HUES6 (cell line): ENCODE measurements around the gene TGFBR3.

Experiments used
- H3K27ac ChIP-seq: 2 replicates; pipeline ENCODE4 v1.7.0; 2013; ENCODE audit warnings: low read depth, mild to moderate bottlenecking, low read length, inconsistent platforms
- H3K27me3 ChIP-seq: 2 replicates; pipeline ENCODE4 v1.6.1; 2013; ENCODE audit warnings: low read length; ENCODE audit not compliant: control insufficient read depth, insufficient read depth
- H3K36me3 ChIP-seq: 2 replicates; pipeline ENCODE4 v1.6.1; 2013; ENCODE audit warnings: low read length; ENCODE audit not compliant: control insufficient read depth, insufficient read depth
- H3K4me1 ChIP-seq: 2 replicates; pipeline ENCODE4 v1.6.1; 2013; ENCODE audit warnings: low read length; ENCODE audit not compliant: control insufficient read depth, insufficient read depth
- H3K4me3 ChIP-seq: 2 replicates; pipeline ENCODE4 v1.5.1; 2013; ENCODE audit warnings: low read depth, low read length
- H3K9ac ChIP-seq: one replicate; pipeline ENCODE4 v1.6.1; 2013; ENCODE audit warnings: mild to moderate bottlenecking, low read length
- H3K9me3 ChIP-seq: 2 replicates; pipeline ENCODE4 v1.6.1; 2013; ENCODE audit warnings: low read depth, low read length; ENCODE audit not compliant: control insufficient read depth, insufficient read depth

TGFBR3 gene

GRCh38 chr1:91777196-91777595, 108.8 kb downstream of the TGFBR3 start:
- Histone ChIP-seq H3K36me3 (no peaks in the 10 kb centered on the region), H3K27ac (no peak overlapping the region), H3K9me3 (no peaks in the 10 kb centered on the region), H3K27me3 (no peaks in the 10 kb centered on the region), H3K9ac (no peak overlapping the region), H3K4me1 (peaks cover 13% of the 10 kb centered on the region), H3K4me3 (no peak overlapping the region)

DNA sequence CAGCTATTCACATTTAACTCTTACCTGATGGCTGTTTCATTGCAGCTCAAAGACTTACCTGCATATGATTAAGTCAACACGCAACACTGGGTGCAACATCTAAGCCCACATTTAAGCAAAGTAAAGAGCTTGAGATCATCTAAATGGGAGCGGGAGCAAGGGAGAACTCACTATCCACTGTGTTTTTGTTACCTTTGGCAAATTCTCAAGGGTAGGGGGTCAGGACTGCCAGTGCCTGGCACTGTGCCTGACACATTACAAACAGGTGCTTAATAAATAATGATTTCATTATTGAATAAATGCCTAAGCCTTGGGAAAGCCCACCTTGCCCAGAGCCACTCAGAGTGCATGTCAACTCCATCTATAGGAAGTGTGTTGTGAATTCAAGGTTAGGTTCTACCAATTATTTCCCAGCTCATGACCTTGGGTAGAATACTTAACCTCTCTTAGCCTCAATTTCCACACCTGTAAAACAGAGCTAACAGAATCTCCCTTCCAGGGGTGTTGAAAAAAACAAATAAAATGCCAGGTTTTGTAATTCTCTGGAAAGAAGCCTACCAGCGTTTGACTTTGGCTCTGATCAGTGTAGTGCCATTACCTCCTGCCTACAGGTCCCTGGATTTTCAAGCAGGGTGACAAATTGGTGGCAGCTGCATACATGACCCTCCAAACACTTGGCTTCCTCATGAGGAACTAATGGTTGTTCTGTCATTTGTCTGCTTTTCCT, 109.7 kb downstream of the TGFBR3 start:
- H3K4me1 ChIP-seq, result peaks cover 11% of the 10 kb centered on the region
- no peak overlapping the region for H3K27ac ChIP-seq
- no peaks in the 10 kb centered on the region for H3K9me3 ChIP-seq
- H3K27me3 ChIP-seq, result no peaks in the 10 kb centered on the region
- no peak overlapping the region for H3K4me3 ChIP-seq
- H3K36me3 ChIP-seq, result no peaks in the 10 kb centered on the region
- H3K9ac ChIP-seq, result no peak overlapping the region

GRCh38 chr1:91775227-91775626, 110.7 kb downstream of the TGFBR3 start:
- Histone ChIP-seq H3K36me3 (no peaks in the 10 kb centered on the region), H3K27me3 (no peaks in the 10 kb centered on the region), H3K9ac (no peak overlapping the region), H3K4me3 (no peak overlapping the region), H3K9me3 (no peaks in the 10 kb centered on the region), H3K27ac (no peak overlapping the region), H3K4me1 (peaks cover 15% of the 10 kb centered on the region)

- H3K9me3 ChIP-seq, result no peaks in the 10 kb centered on the region
- H3K27ac ChIP-seq, result no peak overlapping the region
These were observed 111.3 kb downstream of the TGFBR3 start for GRCh38 chr1:91774520-91775203.

GRCh38 chr1:91771717-91772116, 114.2 kb downstream of the TGFBR3 start:
- no peak overlapping the region for H3K9ac ChIP-seq
- no peaks in the 10 kb centered on the region for H3K36me3 ChIP-seq

More at GRCh38 chr1:91774520-91775203, 111.3 kb downstream of the TGFBR3 start:
- Histone ChIP-seq H3K36me3 (no peaks in the 10 kb centered on the region), H3K4me3 (no peak overlapping the region), H3K27me3 (no peaks in the 10 kb centered on the region), H3K9ac (no peak overlapping the region), H3K4me1 (peaks cover 15% of the 10 kb centered on the region)

DNA sequence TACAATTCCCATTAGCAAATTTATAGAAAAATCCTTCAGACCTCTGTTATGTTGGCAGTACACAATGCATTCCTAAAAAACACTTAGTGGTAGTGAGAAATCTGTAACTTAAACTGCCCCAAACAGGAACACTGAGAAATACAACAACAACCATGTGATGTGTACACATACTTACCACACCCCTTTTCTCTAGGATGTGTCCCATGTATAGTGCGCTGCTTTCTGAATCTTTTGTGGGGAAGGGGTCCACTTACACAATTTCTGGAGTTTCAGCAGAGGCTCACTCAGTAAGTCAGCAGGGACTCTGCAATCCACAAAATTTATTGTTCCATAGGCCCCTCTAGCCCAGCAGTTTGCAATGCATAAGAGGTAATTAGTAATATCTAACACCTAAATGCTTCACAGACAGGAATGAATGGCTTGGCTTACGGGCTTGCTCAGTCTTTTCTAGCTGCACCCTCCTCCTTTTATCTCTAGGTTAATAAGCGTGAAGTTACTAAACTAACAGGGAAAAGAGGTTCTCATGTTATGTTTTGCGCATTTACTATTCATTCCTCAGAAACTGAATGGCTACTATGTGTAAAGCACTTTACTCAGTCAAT, 115.2 kb downstream of the TGFBR3 start:
- Histone ChIP-seq H3K27ac (no peak overlapping the region), H3K9me3 (no peaks in the 10 kb centered on the region), H3K9ac (no peak overlapping the region), H3K36me3 (no peaks in the 10 kb centered on the region), H3K4me3 (no peak overlapping the region), H3K27me3 (no peaks in the 10 kb centered on the region), H3K4me1 (peaks cover 4% of the 10 kb centered on the region)

More at GRCh38 chr1:91771717-91772116, 114.2 kb downstream of the TGFBR3 start:
- H3K4me3 ChIP-seq, result no peak overlapping the region
- no peaks in the 10 kb centered on the region for H3K9me3 ChIP-seq
- peaks cover 4% of the 10 kb centered on the region for H3K4me1 ChIP-seq
- no peaks in the 10 kb centered on the region for H3K27me3 ChIP-seq
- H3K27ac ChIP-seq, result no peak overlapping the region

GRCh38 chr1:91769742-91770141, 116.2 kb downstream of the TGFBR3 start:
- H3K9ac ChIP-seq, result no peak overlapping the region

DNA sequence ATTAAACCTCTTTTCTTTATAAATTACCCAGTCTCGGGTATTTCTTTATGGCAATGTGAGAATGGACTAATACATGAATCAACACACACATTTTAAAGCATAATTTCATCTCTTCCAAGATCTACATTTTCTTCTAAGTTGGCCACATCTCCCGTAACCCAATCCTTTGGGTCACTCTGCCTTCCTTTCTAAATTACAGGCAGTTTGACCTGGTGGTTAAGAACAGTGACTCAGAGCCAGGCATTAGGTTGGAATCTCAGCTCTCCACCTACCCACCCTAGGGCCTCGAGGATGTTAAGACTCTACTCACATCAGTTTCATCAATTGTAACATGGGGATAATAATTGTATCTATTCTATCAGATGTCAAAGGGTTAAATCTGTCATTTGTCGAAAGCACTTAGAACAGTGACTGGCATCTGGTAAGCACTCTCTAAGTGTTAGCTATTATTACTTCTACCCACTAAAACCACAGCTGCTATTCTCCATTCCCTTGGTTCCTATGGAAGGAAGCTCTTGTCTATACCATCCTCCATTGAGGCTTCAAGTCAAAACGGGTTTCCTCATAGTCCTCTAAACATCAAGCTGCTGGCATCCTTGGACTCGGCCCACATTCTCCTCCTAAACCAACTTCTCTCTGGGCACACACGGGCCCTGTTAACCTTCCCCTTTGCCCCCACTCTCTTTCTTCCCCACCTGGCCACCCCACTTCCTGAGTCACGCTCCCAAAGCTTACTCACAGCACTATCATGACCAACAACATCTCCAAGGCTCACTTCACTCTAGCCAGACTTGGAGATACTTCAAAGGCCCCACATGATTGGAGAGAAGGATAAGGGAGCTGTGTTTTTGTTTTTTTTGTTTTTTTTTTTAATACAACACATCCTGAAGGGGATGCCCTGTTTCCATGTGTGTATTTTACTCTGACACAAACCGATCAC, 116.9 kb downstream of the TGFBR3 start:
- no peaks in the 10 kb centered on the region for H3K36me3 ChIP-seq
- H3K9ac ChIP-seq, result no peak overlapping the region
- H3K4me3 ChIP-seq, result no peak overlapping the region
- no peaks in the 10 kb centered on the region for H3K27me3 ChIP-seq
- no peaks in the 10 kb centered on the region for H3K9me3 ChIP-seq
- peaks cover 11% of the 10 kb centered on the region; the same call in 1 of the 2 replicates for H3K4me1 ChIP-seq
- H3K27ac ChIP-seq, result no peak overlapping the region

More at GRCh38 chr1:91769742-91770141, 116.2 kb downstream of the TGFBR3 start:
- Histone ChIP-seq H3K36me3 (no peaks in the 10 kb centered on the region), H3K27ac (no peak overlapping the region), H3K27me3 (no peaks in the 10 kb centered on the region), H3K4me1 (peaks cover 4% of the 10 kb centered on the region; the same call in 1 of the 2 replicates), H3K9me3 (no peaks in the 10 kb centered on the region), H3K4me3 (no peak overlapping the region)

GRCh38 chr1:91768120-91768519, 117.8 kb downstream of the TGFBR3 start:
- no peaks in the 10 kb centered on the region for H3K36me3 ChIP-seq
- H3K9ac ChIP-seq, result no peak overlapping the region
- no peaks in the 10 kb centered on the region for H3K9me3 ChIP-seq
- peaks cover 11% of the 10 kb centered on the region; the same call in 1 of the 2 replicates for H3K4me1 ChIP-seq
- no peak overlapping the region for H3K4me3 ChIP-seq
- no peak overlapping the region for H3K27ac ChIP-seq
- H3K27me3 ChIP-seq, result no peaks in the 10 kb centered on the region

DNA sequence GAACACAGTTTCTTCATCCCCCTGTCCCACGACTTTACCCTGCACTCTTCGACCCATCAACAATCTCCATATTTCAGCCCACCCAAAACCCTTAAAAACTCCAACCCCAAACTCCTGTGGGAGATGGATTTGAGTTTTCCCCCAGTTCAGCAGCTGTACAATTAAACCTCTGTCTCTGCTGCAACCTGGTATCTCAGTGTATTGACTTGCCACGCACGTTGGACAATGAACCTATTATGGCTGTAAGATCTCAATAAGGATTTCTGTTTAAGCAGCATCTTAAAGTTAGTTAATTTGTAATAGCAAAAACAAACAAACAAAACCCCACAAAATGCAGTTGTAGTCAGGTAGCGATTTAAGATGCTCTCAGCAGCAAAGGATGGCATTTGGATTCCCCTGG, 119.1 kb downstream of the TGFBR3 start:
- Histone ChIP-seq H3K27me3 (no peaks in the 10 kb centered on the region), H3K36me3 (no peaks in the 10 kb centered on the region), H3K27ac (no peak overlapping the region), H3K4me1 (peaks cover 11% of the 10 kb centered on the region; the same call in 1 of the 2 replicates), H3K4me3 (no peak overlapping the region), H3K9ac (no peak overlapping the region), H3K9me3 (no peaks in the 10 kb centered on the region)
